ENCODE results near the gene FLG2.
"Not testable (repeated sequence)": the region's sequence is repeated elsewhere in the genome, so short reads cannot be mapped to it uniquely, and the experiment has no call there.

DNA sequence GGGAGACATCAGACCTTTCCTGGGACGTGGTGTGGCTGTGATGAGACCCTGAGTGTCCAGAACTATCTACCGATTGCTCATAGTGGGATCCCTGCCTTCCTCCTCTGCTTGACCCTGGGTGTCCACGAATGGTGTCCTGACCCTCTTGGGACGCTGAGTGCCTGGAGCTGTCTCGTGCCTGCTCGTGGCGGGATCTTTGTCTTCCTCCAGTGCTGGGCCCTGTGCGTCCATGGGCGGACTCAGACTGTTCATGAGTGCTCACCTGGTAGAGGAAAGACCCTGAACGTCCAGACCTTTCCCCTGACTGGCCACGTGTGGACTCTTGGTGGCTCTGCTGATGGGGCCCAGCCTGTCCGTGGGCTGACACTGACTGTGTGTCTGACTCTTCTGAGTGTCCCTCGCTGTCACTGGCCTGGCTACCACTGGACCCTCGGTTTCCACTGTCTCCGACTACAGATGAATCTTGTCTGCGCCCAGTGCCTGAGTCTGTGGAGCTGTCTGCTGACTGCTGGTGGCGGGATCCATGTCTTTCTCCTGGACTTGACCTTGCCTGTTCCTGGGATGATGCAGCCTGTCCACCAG, 50.4 kb downstream of the FLG2 start:
- TF ChIP-seq, protein P1, sequence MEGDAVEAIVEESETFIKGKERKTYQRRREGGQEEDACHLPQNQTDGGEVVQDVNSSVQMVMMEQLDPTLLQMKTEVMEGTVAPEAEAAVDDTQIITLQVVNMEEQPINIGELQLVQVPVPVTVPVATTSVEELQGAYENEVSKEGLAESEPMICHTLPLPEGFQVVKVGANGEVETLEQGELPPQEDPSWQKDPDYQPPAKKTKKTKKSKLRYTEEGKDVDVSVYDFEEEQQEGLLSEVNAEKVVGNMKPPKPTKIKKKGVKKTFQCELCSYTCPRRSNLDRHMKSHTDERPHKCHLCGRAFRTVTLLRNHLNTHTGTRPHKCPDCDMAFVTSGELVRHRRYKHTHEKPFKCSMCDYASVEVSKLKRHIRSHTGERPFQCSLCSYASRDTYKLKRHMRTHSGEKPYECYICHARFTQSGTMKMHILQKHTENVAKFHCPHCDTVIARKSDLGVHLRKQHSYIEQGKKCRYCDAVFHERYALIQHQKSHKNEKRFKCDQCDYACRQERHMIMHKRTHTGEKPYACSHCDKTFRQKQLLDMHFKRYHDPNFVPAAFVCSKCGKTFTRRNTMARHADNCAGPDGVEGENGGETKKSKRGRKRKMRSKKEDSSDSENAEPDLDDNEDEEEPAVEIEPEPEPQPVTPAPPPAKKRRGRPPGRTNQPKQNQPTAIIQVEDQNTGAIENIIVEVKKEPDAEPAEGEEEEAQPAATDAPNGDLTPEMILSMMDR (IDR thresholded peaks at IDR 0.05), result not testable (repeated sequence)
- TF ChIP-seq POLR2A (IDR thresholded peaks at IDR 0.05), result not testable (repeated sequence)

Measured in thyroid gland (tissue), 4 donors.